GM12878 (cell line): ENCODE results near the gene CKMT2. TPM values are rescaled to one million over a fixed set of nuclear protein-coding genes. Genes with fewer than 3 reads are reported as not detected.

Experiments used
- CHD1 ChIP-seq: IDR thresholded peaks from 2 replicates; pipeline ENCODE4 v1.6.1; 2012; ENCODE audit warnings: low read depth, low read length, improper control_type of control experiment
- CHD2 ChIP-seq: IDR thresholded peaks from 2 replicates; pipeline ENCODE4 v1.6.1; 2011; ENCODE audit warnings: low read depth, low read length, improper control_type of control experiment, borderline replicate concordance
- ESRRA ChIP-seq: IDR thresholded peaks from 2 replicates; pipeline ENCODE4 v1.6.1; 2012; ENCODE audit warnings: mild to moderate bottlenecking, low read length, improper control_type of control experiment
- ETV6 ChIP-seq, 2 experiments: fragments of 450-650 bp in 1 of 2; IDR thresholded peaks in 1 of 2; conservative IDR thresholded peaks in 1 of 2; 2 replicates each; pipeline ENCODE4 v1.6.1; 2014; ENCODE audit warnings: antibody characterized with exemption in 1 of 2, borderline replicate concordance in 1 of 2, low read depth in 1 of 2, mild to moderate bottlenecking in 1 of 2, moderate library complexity in 1 of 2
- GABPA ChIP-seq: IDR thresholded peaks from 2 replicates; pipeline ENCODE4 v1.6.1; 2014; ENCODE audit warnings: antibody characterized with exemption, low read depth, mild to moderate bottlenecking, inconsistent platforms
- HDAC2 ChIP-seq: fragments of 200-600 bp; sonication (generic); IDR thresholded peaks from 2 replicates; pipeline ENCODE4 v1.6.1; 2017
- KAT2A ChIP-seq: conservative IDR thresholded peaks from 2 replicates; pipeline ENCODE4 v1.6.1; 2011; ENCODE audit warnings: low read depth, low read length; ENCODE audit not compliant: control insufficient read depth
- MEF2A ChIP-seq: IDR thresholded peaks from 2 replicates; pipeline ENCODE4 v1.6.1; 2011; ENCODE audit warnings: low read depth, mild to moderate bottlenecking, low read length, moderate library complexity; ENCODE audit not compliant: insufficient read depth
- MTA2 ChIP-seq: fragments of 450-650 bp; IDR thresholded peaks from 2 replicates; pipeline ENCODE4 v1.6.1; 2016; ENCODE audit warnings: low read depth, mild to moderate bottlenecking, moderate library complexity
- MTA3 ChIP-seq: IDR thresholded peaks from 2 replicates; pipeline ENCODE4 v1.6.1; 2012; ENCODE audit warnings: low read length, inconsistent platforms, borderline replicate concordance
- NFXL1 ChIP-seq: fragments of 450-650 bp; IDR thresholded peaks from 2 replicates; pipeline ENCODE4 v1.6.1; 2017; ENCODE audit warnings: antibody characterized with exemption, mild to moderate bottlenecking, borderline replicate concordance
- RELA ChIP-seq: fragments of 450-650 bp; IDR thresholded peaks from 2 replicates; pipeline ENCODE4 v1.8.0; 2014; ENCODE audit warnings: borderline replicate concordance; ENCODE audit not compliant: partially characterized antibody
- SREBF2 ChIP-seq: IDR thresholded peaks from 2 replicates; pipeline ENCODE4 v1.6.1; 2012; ENCODE audit warnings: mild to moderate bottlenecking, low read length
- SUPT20H ChIP-seq: IDR thresholded peaks from 2 replicates; pipeline ENCODE4 v1.6.1; 2011; ENCODE audit warnings: low read depth, mild to moderate bottlenecking, low read length, moderate library complexity, borderline replicate concordance; ENCODE audit not compliant: control insufficient read depth
- SUZ12 ChIP-seq: fragments of 200-600 bp; sonication (generic); IDR thresholded peaks from one replicate; pipeline ENCODE4 v1.6.1; 2018; ENCODE audit warnings: antibody characterized with exemption, mild to moderate bottlenecking; ENCODE audit not compliant: unreplicated experiment
- TARDBP ChIP-seq: IDR thresholded peaks from 2 replicates; pipeline ENCODE4 v1.6.1; 2016; ENCODE audit warnings: borderline replicate concordance
- polyA plus RNA-seq, 11 experiments: library from polyadenylated mRNA; depleted of rRNA in 4 of 11; unstranded in 6 of 11; stranded (reverse) in 5 of 11; fragments of >200 nt; fragmentation: Nextera tagmentation in 4 of 11; fragmentation: Illumina TruSeq in 1 of 11; extraction: Ambion mirVana in 4 of 11; extraction: Trizol in 1 of 11; gene quantifications; 1 replicate in 1 of 11; 2 replicates in 10 of 11; pipeline versions ENCODE4 v1.2.1 to v1.2.3, GENCODE V29; 2011 to 2016; ENCODE audit warnings: inconsistent platforms in 2 of 11, missing spikeins in 2 of 11, low read depth in 1 of 11
- total RNA-seq, 4 experiments: library from RNA; depleted of rRNA in 3 of 4; stranded (reverse); fragments of >200 nt in 3 of 4; fragmentation: Illumina TruSeq in 1 of 4; extraction: Trizol in 1 of 4; gene quantifications; 2 replicates each; pipeline versions ENCODE4 v1.2.1 to v1.2.3, GENCODE V29; 2013 to 2021
- TF ChIP-seq, protein P1 (sequence below): IDR thresholded peaks from 2 replicates; pipeline ENCODE4 v1.6.1; 2012; ENCODE audit warnings: low read length, inconsistent platforms
- TF ChIP-seq, protein P2 (sequence below): fragments of 450-650 bp; IDR thresholded peaks from 2 replicates; pipeline ENCODE4 v1.6.1; 2017; ENCODE audit warnings: mild to moderate bottlenecking, moderate library complexity
- TF ChIP-seq, protein P3 (sequence below): fragments of 450-650 bp; IDR thresholded peaks from 2 replicates; pipeline ENCODE4 v1.6.1; 2018; ENCODE audit warnings: borderline replicate concordance, mild to moderate bottlenecking; ENCODE audit not compliant: partially characterized antibody
- TF ChIP-seq, protein P4 (sequence below): fragments of 450-650 bp; IDR thresholded peaks from 2 replicates; pipeline ENCODE4 v1.6.1; 2018; ENCODE audit warnings: mild to moderate bottlenecking, low read depth, moderate library complexity; ENCODE audit not compliant: partially characterized antibody

The CKMT2 gene
- total and polyA plus RNA-seq, 10 of the 15 experiments (the other 5 are each of a cell fraction or from before 2014, with no cell fraction given): 0.70 to 1.2 TPM; not detected in 8

DNA sequence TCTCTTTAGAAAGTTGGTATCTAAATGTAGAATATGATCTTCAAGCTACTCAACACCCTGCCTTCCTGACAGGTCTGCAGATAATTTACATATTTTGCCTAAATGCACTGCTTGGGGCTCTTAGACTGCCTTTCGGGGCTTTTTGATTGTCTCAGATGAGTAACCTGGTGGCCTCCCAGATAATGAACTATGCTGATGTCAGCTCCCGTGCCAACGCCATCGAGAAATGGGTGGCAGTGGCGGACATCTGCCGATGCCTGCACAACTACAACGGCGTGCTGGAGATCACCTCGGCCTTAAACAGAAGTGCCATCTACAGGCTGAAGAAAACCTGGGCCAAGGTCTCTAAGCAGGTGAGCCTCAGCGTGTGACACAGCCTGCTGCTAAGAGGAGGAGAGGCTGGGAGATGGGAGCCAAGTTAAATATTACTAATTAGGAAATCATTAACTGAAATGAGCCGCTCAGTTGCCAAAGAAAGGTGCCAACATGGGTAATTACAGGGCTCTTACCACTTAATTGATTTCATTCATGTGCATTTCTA is 20.8 kb upstream of the CKMT2 start (continued):
- TF ChIP-seq, protein P1, sequence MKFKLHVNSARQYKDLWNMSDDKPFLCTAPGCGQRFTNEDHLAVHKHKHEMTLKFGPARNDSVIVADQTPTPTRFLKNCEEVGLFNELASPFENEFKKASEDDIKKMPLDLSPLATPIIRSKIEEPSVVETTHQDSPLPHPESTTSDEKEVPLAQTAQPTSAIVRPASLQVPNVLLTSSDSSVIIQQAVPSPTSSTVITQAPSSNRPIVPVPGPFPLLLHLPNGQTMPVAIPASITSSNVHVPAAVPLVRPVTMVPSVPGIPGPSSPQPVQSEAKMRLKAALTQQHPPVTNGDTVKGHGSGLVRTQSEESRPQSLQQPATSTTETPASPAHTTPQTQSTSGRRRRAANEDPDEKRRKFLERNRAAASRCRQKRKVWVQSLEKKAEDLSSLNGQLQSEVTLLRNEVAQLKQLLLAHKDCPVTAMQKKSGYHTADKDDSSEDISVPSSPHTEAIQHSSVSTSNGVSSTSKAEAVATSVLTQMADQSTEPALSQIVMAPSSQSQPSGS: no peak
- TF ChIP-seq GABPA: no peak
- TF ChIP-seq CHD2: no peak
- no peak for TF ChIP-seq MEF2A
- no peak for TF ChIP-seq ESRRA
- no peak for TF ChIP-seq ETV6 (conservative IDR thresholded peaks at IDR 0.05 in 1 of 2, IDR thresholded peaks at IDR 0.05 in 1 of 2; ENCODE audit: borderline replicate concordance in 1 of 2, low read depth in 1 of 2)
- TF ChIP-seq SUPT20H: no peak
- TF ChIP-seq, protein P2, sequence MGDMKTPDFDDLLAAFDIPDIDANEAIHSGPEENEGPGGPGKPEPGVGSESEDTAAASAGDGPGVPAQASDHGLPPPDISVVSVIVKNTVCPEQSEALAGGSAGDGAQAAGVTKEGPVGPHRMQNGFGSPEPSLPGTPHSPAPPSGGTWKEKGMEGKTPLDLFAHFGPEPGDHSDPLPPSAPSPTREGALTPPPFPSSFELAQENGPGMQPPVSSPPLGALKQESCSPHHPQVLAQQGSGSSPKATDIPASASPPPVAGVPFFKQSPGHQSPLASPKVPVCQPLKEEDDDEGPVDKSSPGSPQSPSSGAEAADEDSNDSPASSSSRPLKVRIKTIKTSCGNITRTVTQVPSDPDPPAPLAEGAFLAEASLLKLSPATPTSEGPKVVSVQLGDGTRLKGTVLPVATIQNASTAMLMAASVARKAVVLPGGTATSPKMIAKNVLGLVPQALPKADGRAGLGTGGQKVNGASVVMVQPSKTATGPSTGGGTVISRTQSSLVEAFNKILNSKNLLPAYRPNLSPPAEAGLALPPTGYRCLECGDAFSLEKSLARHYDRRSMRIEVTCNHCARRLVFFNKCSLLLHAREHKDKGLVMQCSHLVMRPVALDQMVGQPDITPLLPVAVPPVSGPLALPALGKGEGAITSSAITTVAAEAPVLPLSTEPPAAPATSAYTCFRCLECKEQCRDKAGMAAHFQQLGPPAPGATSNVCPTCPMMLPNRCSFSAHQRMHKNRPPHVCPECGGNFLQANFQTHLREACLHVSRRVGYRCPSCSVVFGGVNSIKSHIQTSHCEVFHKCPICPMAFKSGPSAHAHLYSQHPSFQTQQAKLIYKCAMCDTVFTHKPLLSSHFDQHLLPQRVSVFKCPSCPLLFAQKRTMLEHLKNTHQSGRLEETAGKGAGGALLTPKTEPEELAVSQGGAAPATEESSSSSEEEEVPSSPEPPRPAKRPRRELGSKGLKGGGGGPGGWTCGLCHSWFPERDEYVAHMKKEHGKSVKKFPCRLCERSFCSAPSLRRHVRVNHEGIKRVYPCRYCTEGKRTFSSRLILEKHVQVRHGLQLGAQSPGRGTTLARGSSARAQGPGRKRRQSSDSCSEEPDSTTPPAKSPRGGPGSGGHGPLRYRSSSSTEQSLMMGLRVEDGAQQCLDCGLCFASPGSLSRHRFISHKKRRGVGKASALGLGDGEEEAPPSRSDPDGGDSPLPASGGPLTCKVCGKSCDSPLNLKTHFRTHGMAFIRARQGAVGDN: 0 out of 2 replicates have a peak, but pooled peaks have one; percentile 27
- no peak for TF ChIP-seq SUZ12
- no peak for TF ChIP-seq KAT2A
- TF ChIP-seq TARDBP: no peak
- TF ChIP-seq HDAC2: no peak
- peak; percentile 60 for TF ChIP-seq MTA2
- no peak for TF ChIP-seq MTA3
- TF ChIP-seq, protein P3, sequence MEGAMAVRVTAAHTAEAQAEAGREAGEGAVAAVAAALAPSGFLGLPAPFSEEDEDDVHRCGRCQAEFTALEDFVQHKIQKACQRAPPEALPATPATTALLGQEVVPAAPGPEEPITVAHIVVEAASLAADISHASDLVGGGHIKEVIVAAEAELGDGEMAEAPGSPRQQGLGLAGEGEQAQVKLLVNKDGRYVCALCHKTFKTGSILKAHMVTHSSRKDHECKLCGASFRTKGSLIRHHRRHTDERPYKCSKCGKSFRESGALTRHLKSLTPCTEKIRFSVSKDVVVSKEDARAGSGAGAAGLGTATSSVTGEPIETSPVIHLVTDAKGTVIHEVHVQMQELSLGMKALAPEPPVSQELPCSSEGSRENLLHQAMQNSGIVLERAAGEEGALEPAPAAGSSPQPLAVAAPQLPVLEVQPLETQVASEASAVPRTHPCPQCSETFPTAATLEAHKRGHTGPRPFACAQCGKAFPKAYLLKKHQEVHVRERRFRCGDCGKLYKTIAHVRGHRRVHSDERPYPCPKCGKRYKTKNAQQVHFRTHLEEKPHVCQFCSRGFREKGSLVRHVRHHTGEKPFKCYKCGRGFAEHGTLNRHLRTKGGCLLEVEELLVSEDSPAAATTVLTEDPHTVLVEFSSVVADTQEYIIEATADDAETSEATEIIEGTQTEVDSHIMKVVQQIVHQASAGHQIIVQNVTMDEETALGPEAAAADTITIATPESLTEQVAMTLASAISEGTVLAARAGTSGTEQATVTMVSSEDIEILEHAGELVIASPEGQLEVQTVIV: no peak
- no peak for TF ChIP-seq RELA
- no peak for TF ChIP-seq SREBF2
- TF ChIP-seq, protein P4, sequence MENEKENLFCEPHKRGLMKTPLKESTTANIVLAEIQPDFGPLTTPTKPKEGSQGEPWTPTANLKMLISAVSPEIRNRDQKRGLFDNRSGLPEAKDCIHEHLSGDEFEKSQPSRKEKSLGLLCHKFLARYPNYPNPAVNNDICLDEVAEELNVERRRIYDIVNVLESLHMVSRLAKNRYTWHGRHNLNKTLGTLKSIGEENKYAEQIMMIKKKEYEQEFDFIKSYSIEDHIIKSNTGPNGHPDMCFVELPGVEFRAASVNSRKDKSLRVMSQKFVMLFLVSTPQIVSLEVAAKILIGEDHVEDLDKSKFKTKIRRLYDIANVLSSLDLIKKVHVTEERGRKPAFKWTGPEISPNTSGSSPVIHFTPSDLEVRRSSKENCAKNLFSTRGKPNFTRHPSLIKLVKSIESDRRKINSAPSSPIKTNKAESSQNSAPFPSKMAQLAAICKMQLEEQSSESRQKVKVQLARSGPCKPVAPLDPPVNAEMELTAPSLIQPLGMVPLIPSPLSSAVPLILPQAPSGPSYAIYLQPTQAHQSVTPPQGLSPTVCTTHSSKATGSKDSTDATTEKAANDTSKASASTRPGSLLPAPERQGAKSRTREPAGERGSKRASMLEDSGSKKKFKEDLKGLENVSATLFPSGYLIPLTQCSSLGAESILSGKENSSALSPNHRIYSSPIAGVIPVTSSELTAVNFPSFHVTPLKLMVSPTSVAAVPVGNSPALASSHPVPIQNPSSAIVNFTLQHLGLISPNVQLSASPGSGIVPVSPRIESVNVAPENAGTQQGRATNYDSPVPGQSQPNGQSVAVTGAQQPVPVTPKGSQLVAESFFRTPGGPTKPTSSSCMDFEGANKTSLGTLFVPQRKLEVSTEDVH: no peak
- no peak for TF ChIP-seq NFXL1
- TF ChIP-seq CHD1: no peak
